ENCODE measurements around the gene GRAMD2B.
"Not testable (repeated sequence)": the region's sequence is repeated elsewhere in the genome, so short reads cannot be mapped to it uniquely, and the experiment has no call there.

GRAMD2B gene

DNA sequence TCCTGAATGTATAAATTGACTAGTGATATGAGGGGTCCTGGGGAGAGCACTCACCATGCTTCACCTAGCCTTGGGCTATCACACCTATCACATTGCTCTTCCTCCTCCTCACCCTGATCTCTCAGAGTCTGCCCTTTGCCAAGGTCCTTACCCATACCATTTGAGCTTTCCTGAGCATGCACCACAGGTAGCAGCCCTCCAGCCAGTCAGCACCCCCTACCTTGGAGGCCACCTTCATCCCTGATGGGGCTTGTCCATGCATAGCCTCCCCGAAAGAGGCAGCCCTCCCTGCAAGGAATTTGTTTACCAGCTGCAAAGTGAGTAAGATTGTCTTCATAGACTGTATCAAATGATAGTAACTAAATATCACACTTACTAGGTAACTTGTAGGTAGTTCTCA lies 88.8 kb downstream of the GRAMD2B start:
- no peak for DNase-seq

- no peak for DNase-seq
These were observed 89.2 kb downstream of the GRAMD2B start for GRCh38 chr5:126512451-126512850.

GRCh38 chr5:126513302-126513701 lies 90.1 kb downstream of the GRAMD2B start:
- DNase-seq, result no peak

DNA sequence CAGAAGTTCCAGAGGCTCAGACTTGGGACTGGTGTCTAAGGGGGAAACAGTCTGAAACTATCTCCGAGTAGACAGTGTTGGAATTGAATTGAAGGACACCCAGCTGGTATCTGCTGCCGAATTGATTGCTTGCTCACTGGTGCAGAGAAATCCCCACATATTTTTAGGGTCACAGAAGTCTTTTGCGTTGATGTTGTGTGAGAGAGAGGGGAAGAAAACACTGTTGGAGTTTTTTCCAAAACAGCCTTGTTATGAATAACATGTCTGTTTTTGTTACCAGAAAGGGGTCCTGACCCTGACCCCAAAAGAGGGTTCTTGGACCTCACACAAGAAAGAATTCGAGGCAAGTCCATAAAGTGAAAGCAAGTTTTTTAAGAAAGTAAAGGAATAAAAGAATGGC lies 90.5 kb downstream of the GRAMD2B start:
- DNase-seq, result no peak

DNA sequence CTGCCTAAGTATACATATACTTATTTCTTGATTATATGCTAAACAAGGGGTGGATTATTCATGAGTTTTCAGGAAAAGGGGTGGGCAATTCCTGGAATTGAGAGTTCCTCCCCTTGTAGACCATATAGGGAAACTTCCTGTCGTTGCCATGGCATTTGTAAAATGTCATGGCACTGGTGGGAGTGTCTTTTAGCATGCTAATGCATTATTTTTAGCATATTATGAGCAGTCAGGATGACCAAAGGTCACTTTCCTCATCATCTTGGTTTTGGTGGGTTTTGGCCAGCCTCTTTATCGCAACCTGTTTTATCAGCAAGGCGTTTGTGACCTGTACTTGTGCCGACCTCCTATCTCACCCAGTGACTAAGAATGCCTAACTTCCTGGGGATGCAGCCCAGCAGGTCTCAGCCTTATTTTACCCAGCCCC lies 90.9 kb downstream of the GRAMD2B start:
- no peak for DNase-seq

GRCh38 chr5:126514558-126515141 lies 91.4 kb downstream of the GRAMD2B start:
- no peak for DNase-seq

GRCh38 chr5:126515337-126515736 lies 92.1 kb downstream of the GRAMD2B start:
- DNase-seq, result no peak

DNA sequence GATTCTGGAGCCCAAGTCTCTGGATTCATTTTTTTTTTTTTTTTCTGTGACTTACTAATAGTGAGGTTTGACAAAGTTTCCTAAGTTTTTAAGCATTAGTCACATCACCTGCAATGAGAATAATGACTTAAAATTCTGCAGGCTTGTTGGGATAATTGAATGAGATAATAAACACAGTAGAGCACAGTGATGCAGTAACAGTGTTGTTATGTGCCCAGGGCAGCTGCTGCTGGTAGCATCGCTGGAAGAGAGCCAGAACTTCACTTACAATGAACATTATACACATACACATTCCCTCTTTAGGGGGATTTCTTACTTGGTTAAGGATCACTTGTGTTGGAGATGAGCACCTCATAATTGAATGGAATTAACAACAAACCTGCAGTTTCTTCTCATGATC lies 92.9 kb downstream of the GRAMD2B start:
- DNase-seq, result peak in 2 of 51 donors; percentile 10 to 22

DNA sequence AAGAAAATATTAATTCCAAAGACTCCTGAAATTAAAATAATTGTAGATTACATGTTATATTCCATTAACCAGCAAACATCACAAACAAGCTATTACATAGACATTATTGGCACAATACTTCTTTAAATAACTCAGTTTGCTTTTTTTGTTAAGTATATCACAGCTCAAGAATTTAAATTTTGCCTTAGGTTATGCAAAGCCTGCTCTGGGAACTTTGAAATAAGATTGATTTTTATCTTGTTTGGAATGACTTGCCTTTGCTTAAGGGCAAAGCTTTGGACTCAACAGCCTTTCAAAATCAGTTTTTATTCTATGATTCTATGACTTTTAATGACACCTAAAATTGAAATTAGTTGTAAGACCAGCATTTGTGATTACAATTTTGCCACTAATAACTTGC lies 93.6 kb downstream of the GRAMD2B start:
- DNase-seq, result no peak

DNA sequence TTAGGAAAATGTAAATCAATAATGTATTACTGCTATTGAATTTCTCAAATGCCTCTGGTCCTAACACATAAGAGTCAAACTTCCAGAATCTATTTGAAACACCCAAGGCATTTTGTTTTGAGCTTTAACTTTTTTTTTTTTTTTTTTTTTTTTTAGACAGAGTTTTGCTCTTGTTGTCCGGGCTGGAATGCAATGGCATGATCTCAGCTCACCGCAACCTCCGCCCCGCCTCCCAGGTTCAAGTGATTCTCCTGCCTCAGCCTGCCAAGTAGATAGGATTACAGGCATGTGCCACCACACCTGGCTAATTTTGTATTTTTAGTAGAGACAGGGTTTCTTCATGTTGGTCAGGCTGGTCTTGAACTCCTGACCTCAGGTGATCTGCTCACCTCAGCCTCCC lies 96.0 kb downstream of the GRAMD2B start:
- not testable (repeated sequence) for DNase-seq

GRCh38 chr5:126519637-126520592 lies 96.7 kb downstream of the GRAMD2B start:
- DNase-seq, result peak in 9 of 51 donors; percentile 11 to 64 (median 19)

GRCh38 chr5:126520593-126520953 lies 97.4 kb downstream of the GRAMD2B start:
- DNase-seq, result no peak

GRCh38 chr5:126521130-126521529 lies 97.9 kb downstream of the GRAMD2B start:
- DNase-seq, result no peak

- DNase-seq, result no peak
These were observed 100.8 kb downstream of the GRAMD2B start for GRCh38 chr5:126523818-126524510.

- peak in 8 of 51 donors; percentile 5 to 24 (median 16) for DNase-seq
These were observed 102.5 kb downstream of the GRAMD2B start for GRCh38 chr5:126525630-126526245.

DNA sequence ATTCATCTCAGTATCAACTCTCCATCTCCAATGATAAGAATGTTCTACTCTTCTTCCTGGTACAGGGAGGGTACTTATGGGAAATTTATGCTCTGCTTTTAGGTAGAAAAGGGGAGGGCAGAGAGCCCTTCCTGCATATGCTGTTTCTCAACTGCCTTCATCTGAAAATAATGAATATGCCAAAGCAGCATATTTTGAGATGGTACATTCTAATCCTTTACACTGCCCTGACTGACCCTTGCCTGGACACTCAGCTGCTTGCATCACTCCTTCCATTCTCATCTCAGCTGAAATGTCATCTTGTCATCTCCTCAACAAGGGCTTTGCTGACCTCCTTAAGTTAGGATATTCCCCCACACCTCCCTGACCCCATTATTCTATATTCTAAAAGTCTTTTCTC lies 103.3 kb downstream of the GRAMD2B start:
- DNase-seq, result no peak

DNA sequence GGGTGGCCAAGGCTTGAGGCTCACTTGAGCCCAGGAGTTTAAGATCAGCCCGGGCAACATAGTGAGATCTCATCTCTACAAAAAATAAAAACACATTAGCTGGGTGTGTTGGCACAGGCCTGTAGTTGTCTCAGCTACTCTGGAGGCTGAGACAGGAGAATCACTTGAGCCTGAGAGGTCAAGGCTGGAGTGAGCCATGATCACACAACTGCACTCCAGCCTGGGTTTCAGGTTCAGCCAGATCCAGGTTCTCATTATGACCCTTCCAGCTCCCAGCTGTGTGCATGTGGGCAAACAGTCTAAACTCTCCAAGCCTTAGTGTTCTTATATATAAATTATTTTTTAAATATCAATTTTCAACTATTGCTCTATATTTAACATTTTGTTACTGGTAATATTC lies 103.9 kb downstream of the GRAMD2B start:
- no peak for DNase-seq

- no peak for DNase-seq
These were observed 104.7 kb downstream of the GRAMD2B start for GRCh38 chr5:126527892-126528291.

DNA sequence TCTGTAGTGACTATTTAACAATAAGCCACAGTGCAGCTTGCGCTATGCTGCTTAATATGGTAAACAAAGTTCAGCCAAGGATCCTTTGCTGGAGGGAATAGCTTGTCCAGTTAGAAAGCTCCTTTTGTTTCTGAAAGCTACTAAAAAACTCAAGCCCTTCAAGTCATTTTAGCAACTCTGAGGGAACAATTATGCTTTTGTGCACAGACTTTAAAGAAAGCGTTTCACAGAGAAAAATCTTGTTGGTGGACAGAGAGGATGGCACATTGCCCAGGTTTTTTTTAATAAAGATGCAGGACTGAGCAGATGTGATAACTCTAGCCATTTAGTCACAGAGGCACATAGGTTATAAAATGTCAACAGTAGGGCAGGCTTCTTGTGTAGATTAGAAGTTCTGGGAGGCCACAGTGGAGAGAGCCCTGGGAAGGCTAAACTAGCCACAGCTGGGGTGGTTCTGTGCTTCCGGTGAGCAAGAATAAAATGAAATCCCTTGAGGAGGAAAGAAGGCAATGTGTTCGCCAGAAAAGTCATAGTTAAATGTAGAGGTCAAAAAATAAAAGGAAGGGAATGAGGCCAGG lies 108.4 kb downstream of the GRAMD2B start:
- DNase-seq, result peak in 8 of 51 donors; percentile 10 to 66 (median 36)

GRCh38 chr5:126534553-126534952 lies 111.3 kb downstream of the GRAMD2B start:
- no peak for DNase-seq

- no peak for DNase-seq
These were observed 112.8 kb downstream of the GRAMD2B start for GRCh38 chr5:126535856-126536545.

Measured in hypothalamus (tissue), 51 donors.